Loucy (cell line): ENCODE results near the gene TRPM2.

ENCODE experiments used
- H2AFZ ChIP-seq: fragments of 200-600 bp; sonication (generic); 2 replicates; pipeline ENCODE4 v1.6.0; 2016; ENCODE audit warnings: antibody characterized with exemption, mild to moderate bottlenecking, low read length, moderate library complexity
- H3F3A ChIP-seq: fragments of 200-600 bp; 2 replicates; pipeline ENCODE4 v1.6.0; 2016; ENCODE audit warnings: antibody characterized with exemption, low read depth, mild to moderate bottlenecking
- H3K27me3 ChIP-seq: fragments of 200-600 bp; sonication (generic); 2 replicates; pipeline ENCODE4 v1.6.1; 2014; ENCODE audit warnings: low read length, mild to moderate bottlenecking; ENCODE audit not compliant: insufficient read depth, poor library complexity, severe bottlenecking
- H3K36me3 ChIP-seq: fragments of 200-600 bp; sonication (generic); 2 replicates; pipeline ENCODE4 v1.6.1; 2016; ENCODE audit warnings: low read length; ENCODE audit not compliant: insufficient read depth
- H3K4me1 ChIP-seq: fragments of 200-600 bp; sonication (generic); 2 replicates; pipeline ENCODE4 v1.5.1; 2014; ENCODE audit warnings: low read length, mild to moderate bottlenecking; ENCODE audit not compliant: insufficient read depth, poor library complexity, severe bottlenecking
- H3K4me2 ChIP-seq: fragments of 200-600 bp; sonication (generic); 2 replicates; pipeline ENCODE4 v1.6.0; 2014; ENCODE audit warnings: antibody characterized with exemption, low read length, low read depth, mild to moderate bottlenecking; ENCODE audit not compliant: poor library complexity, severe bottlenecking
- H3K4me3 ChIP-seq: fragments of 200-600 bp; sonication (generic); 2 replicates; pipeline ENCODE4 v1.5.1; 2014; ENCODE audit warnings: low read length, mild to moderate bottlenecking, mixed read lengths; ENCODE audit not compliant: poor library complexity, severe bottlenecking
- H3K79me2 ChIP-seq: fragments of 200-600 bp; sonication (generic); 2 replicates; pipeline ENCODE4 v1.6.1; 2014; ENCODE audit warnings: low read length; ENCODE audit not compliant: insufficient read depth
- H3K9ac ChIP-seq: fragments of 200-600 bp; sonication (generic); 2 replicates; pipeline ENCODE4 v1.6.0; 2014; ENCODE audit warnings: mild to moderate bottlenecking, low read depth, low read length, moderate library complexity; ENCODE audit not compliant: poor library complexity, severe bottlenecking
- H3K9me2 ChIP-seq: fragments of 200-600 bp; sonication (generic); replicated peaks from 2 replicates; pipeline ENCODE4 v1.6.1; 2016; ENCODE audit warnings: low read depth, low read length, mixed read lengths
- H3K9me3 ChIP-seq: fragments of 200-600 bp; sonication (generic); 2 replicates; pipeline ENCODE4 v1.6.1; 2014; ENCODE audit warnings: mild to moderate bottlenecking, antibody characterized with exemption, low read length, low read depth; ENCODE audit not compliant: insufficient read depth
- H4K20me1 ChIP-seq: fragments of 200-600 bp; sonication (generic); 2 replicates; pipeline ENCODE4 v1.6.0; 2014; ENCODE audit warnings: antibody characterized with exemption, low read length, mild to moderate bottlenecking; ENCODE audit not compliant: insufficient read depth, poor library complexity, severe bottlenecking
- EZH2phosphoT487 ChIP-seq: fragments of 200-600 bp; IDR thresholded peaks from 2 replicates; pipeline ENCODE4 v1.6.1; 2018; ENCODE audit warnings: antibody characterized with exemption, mild to moderate bottlenecking, moderate library complexity, borderline replicate concordance
- TF ChIP-seq, protein P1 (sequence below): fragments of 200-600 bp; sonication (generic); conservative IDR thresholded peaks from 2 replicates; pipeline ENCODE4 v1.5.1; 2014; ENCODE audit warnings: mild to moderate bottlenecking, antibody characterized with exemption, low read length

Gene TRPM2

DNA sequence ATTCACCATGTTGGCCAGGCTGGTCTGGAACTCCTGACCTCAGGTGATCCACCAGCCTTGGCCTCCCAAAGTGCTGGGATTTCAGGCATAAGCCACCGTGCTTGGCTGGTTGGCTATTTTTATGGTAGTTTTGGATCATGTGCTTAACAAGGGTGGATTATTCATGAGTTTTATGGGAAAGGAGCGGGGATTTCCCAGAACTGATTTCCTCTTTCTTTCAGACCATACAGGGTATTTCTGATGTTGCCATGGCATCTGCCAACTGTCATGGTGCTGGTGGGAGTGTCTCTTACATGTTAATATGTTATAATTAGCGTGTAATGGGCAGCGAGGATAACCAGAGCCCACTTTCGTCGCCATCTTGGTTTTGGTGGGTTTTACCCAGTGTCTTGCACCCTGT lies 3.2 kb downstream of the TRPM2 start:
- Histone ChIP-seq H3K4me2 (no peak overlapping the region), H3K9ac (no peak overlapping the region), H3K4me3 (no peak overlapping the region), H3K36me3 (no peaks in the 10 kb centered on the region), H3K9me3 (no peaks in the 10 kb centered on the region), H3K79me2 (no peaks in the 10 kb centered on the region), H3K27me3 (no peaks in the 10 kb centered on the region), H3F3A (no peaks in the 10 kb centered on the region), H2AFZ (no peak overlapping the region), H4K20me1 (no peaks in the 10 kb centered on the region), H3K4me1 (no peaks in the 10 kb centered on the region), H3K9me2 (no peaks in the 10 kb centered on the region)
- TF ChIP-seq, protein P1, sequence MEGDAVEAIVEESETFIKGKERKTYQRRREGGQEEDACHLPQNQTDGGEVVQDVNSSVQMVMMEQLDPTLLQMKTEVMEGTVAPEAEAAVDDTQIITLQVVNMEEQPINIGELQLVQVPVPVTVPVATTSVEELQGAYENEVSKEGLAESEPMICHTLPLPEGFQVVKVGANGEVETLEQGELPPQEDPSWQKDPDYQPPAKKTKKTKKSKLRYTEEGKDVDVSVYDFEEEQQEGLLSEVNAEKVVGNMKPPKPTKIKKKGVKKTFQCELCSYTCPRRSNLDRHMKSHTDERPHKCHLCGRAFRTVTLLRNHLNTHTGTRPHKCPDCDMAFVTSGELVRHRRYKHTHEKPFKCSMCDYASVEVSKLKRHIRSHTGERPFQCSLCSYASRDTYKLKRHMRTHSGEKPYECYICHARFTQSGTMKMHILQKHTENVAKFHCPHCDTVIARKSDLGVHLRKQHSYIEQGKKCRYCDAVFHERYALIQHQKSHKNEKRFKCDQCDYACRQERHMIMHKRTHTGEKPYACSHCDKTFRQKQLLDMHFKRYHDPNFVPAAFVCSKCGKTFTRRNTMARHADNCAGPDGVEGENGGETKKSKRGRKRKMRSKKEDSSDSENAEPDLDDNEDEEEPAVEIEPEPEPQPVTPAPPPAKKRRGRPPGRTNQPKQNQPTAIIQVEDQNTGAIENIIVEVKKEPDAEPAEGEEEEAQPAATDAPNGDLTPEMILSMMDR: no peak
- TF ChIP-seq EZH2phosphoT487: no peak

DNA sequence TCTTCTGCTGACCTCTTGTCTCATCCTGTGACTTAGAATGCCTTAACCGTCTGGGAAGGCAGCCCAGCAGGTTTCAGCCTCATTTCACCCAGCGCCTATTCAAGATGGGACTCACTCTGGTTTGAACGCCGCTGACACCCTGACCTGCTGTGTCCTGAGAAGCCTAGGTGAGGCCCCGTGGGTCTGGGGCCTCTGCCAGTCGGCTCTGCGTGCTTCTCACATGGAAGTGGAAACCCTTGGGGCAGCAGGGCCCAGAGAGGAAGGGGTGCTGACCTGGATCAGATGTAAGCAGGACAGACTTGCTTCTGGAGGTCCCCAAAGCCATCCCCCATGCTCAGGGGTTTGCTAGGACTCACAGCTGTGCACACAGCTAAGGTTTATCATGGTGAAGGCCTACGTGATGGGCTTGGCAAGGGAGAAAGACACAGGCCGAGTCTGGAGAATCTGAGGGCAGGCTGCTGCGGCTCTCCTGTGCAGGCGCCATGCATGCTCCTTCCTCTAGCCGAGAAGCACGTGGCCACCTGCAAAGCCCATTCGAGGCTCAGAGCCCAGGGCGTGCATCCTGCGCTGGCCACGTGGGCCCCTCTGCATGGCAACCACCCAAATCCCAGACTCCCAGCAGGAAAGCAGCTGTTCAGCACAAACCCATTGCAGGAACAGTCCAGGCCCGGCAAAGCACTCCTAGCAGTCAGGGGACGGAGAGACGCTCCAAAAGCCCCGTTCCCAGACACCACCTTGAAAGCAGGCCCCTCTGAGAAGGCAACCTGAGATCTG lies 3.8 kb downstream of the TRPM2 start:
- no peak overlapping the region for H2AFZ ChIP-seq
- no peak overlapping the region for H3K9ac ChIP-seq
- H3K79me2 ChIP-seq: no peaks in the 10 kb centered on the region
- no peaks in the 10 kb centered on the region for H3K27me3 ChIP-seq
- H3K4me2 ChIP-seq: no peak overlapping the region
- H3K4me1 ChIP-seq: no peaks in the 10 kb centered on the region
- no peaks in the 10 kb centered on the region for H4K20me1 ChIP-seq
- no peak for TF ChIP-seq EZH2phosphoT487
- TF ChIP-seq, protein P1: no peak
- no peak overlapping the region for H3K4me3 ChIP-seq
- no peaks in the 10 kb centered on the region for H3F3A ChIP-seq
- H3K9me2 ChIP-seq: no peaks in the 10 kb centered on the region
- no peaks in the 10 kb centered on the region for H3K36me3 ChIP-seq
- H3K9me3 ChIP-seq: no peaks in the 10 kb centered on the region

DNA sequence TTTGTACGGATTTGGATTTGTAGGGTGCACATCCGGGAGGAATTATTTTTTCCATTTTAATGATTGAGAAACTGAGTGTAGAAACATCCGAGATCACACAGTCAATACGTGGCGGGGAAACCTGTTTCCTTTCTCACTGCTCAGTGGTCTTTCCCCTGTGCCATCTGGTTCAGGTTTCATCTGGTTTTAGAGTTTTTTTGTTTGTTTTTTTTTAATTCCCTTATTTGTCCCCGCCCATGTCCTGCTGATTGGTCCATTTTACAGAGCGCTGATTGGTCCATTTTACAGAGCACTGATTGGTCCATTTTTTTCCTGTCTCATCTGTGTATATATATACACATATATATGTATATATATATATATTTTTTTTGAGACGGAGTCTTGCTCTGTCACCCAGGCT lies 6.0 kb downstream of the TRPM2 start:
- peaks cover 6% of the 10 kb centered on the region; the same call in 1 of the 2 replicates for H3K9me3 ChIP-seq
- no peak overlapping the region for H2AFZ ChIP-seq
- H3K9ac ChIP-seq: no peak overlapping the region
- TF ChIP-seq EZH2phosphoT487: no peak
- TF ChIP-seq, protein P1: no peak
- H3K79me2 ChIP-seq: no peaks in the 10 kb centered on the region
- H3K9me2 ChIP-seq: no peaks in the 10 kb centered on the region
- no peak overlapping the region for H3K4me2 ChIP-seq
- no peaks in the 10 kb centered on the region for H4K20me1 ChIP-seq
- no peaks in the 10 kb centered on the region for H3K4me1 ChIP-seq
- no peaks in the 10 kb centered on the region for H3K36me3 ChIP-seq
- H3K4me3 ChIP-seq: no peak overlapping the region
- no peaks in the 10 kb centered on the region for H3K27me3 ChIP-seq
- H3F3A ChIP-seq: no peaks in the 10 kb centered on the region
